ENCODE data around the gene PPP1R14B.

DNA sequence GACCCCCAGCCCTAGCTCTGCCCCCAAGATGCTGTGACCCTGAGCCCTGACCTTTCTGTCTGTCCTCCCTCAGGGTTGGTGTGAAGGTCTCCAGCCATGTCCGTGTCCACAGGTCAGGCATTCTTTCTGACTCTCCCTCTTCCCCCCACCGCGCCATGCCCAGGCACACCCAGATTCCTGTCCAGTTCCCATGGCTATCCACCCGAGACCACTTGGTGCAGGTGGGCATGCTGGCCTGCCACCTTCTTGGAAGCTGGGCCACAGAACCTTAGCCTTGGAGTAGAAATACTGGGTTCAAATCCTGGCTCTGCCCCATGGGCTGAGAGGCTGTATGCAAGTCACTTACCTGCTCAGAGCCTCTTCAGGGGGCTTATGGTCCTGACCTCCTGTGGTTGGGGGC is 2.3 kb upstream of the PPP1R14B start:
- no peak for TF ChIP-seq EZH2phosphoT487 (IDR thresholded peaks at IDR 0.05; ENCODE audit: insufficient read depth, low read depth)
- no peak for TF ChIP-seq EZH2 (IDR thresholded peaks at IDR 0.05; ENCODE audit: insufficient read depth, poor library complexity, severe bottlenecking)

Measured in GM23248 (cell line).